Muscle of back (tissue), 11 donors: ENCODE measurements around the gene PRKAR1B. TPM values are rescaled to one million over a fixed set of nuclear protein-coding genes. Genes with fewer than 3 reads are reported as not detected.
A peak's percentile ranks its signal among the peaks of the same experiment; 100 is the strongest.

Experiments used
- DNase-seq, 3 donors: peaks; one replicate each; pipeline versions ENCODE4 v3.0.0 to v3.0.0-alpha.2; 2013
- polyA plus RNA-seq, 10 donors: library from polyadenylated mRNA; unstranded; fragments of 120-200 nt; gene quantifications; one replicate each; pipeline ENCODE4 v1.2.1, GENCODE V29; 2013; ENCODE audit not compliant: insufficient read length in 10 of 10

PRKAR1B gene
- polyA plus RNA-seq, 10 donors = 18.4 to 39.6 (median 27.5) TPM

- no peak for DNase-seq
Observed at GRCh38 chr7:724298-724697, 2.8 kb downstream of the PRKAR1B start.

GRCh38 chr7:723541-723940 lies 3.5 kb downstream of the PRKAR1B start:
- DNase-seq = no peak

- DNase-seq = no peak
Observed at GRCh38 chr7:721619-722248, 5.3 kb downstream of the PRKAR1B start.

GRCh38 chr7:716636-717035 lies 10.4 kb downstream of the PRKAR1B start:
- DNase-seq = no peak

GRCh38 chr7:716222-716621 lies 10.9 kb downstream of the PRKAR1B start:
- DNase-seq = no peak

- peak in 1 of 3 donors; percentile 19 for DNase-seq
Observed at GRCh38 chr7:714251-714671, 12.8 kb downstream of the PRKAR1B start.

- DNase-seq = peak in 1 of 3 donors; percentile 7
Observed at GRCh38 chr7:713488-714230, 13.4 kb downstream of the PRKAR1B start.

GRCh38 chr7:713139-713457 lies 14.0 kb downstream of the PRKAR1B start:
- no peak for DNase-seq

GRCh38 chr7:712381-713138 lies 14.5 kb downstream of the PRKAR1B start:
- peak in 1 of 3 donors; percentile 44 for DNase-seq

GRCh38 chr7:711922-712380 lies 15.1 kb downstream of the PRKAR1B start:
- DNase-seq = peak in 1 of 3 donors; percentile 34

GRCh38 chr7:711093-711921 lies 15.8 kb downstream of the PRKAR1B start:
- DNase-seq = peak in 1 of 3 donors; percentile 44

GRCh38 chr7:710161-710560 lies 16.9 kb downstream of the PRKAR1B start:
- DNase-seq = no peak

GRCh38 chr7:707296-708000 lies 19.6 kb downstream of the PRKAR1B start:
- DNase-seq = no peak

GRCh38 chr7:706721-707120 lies 20.4 kb downstream of the PRKAR1B start:
- DNase-seq = no peak

GRCh38 chr7:703049-703448 lies 24.0 kb downstream of the PRKAR1B start:
- no peak for DNase-seq

GRCh38 chr7:701086-701671 lies 25.9 kb downstream of the PRKAR1B start:
- DNase-seq = no peak

GRCh38 chr7:699476-700170 lies 27.5 kb downstream of the PRKAR1B start:
- no peak for DNase-seq

GRCh38 chr7:698515-699475 lies 28.3 kb downstream of the PRKAR1B start:
- DNase-seq = no peak
